ENCODE data around the gene CMPK2.

DNA sequence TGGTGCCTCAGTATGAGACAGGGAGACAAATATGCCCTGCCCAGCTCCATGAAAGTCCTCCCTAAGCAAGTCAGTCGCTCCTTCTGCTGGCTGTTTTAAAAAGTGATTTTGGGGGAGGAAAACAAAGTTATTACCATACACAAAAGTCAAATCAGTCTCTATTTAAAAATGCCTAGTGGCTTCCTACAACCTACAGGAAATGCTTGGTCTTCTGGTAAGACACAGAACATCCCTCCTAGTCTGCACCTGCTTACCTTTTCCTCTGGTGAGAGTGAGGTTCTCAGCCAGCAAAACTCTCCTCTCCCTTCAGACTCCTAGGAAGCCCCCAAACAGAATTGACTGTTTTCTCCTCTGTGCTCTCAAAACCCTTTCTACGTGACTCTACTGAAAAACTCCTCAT, 13.5 kb downstream of the CMPK2 start:
- TF ChIP-seq, protein P1, sequence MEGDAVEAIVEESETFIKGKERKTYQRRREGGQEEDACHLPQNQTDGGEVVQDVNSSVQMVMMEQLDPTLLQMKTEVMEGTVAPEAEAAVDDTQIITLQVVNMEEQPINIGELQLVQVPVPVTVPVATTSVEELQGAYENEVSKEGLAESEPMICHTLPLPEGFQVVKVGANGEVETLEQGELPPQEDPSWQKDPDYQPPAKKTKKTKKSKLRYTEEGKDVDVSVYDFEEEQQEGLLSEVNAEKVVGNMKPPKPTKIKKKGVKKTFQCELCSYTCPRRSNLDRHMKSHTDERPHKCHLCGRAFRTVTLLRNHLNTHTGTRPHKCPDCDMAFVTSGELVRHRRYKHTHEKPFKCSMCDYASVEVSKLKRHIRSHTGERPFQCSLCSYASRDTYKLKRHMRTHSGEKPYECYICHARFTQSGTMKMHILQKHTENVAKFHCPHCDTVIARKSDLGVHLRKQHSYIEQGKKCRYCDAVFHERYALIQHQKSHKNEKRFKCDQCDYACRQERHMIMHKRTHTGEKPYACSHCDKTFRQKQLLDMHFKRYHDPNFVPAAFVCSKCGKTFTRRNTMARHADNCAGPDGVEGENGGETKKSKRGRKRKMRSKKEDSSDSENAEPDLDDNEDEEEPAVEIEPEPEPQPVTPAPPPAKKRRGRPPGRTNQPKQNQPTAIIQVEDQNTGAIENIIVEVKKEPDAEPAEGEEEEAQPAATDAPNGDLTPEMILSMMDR (IDR thresholded peaks at IDR 0.05), result no peak
- TF ChIP-seq POLR2AphosphoS5 (IDR thresholded peaks at IDR 0.05; ENCODE audit: low read depth, low read length) (no peak), TAF1 (IDR thresholded peaks at IDR 0.05; ENCODE audit: borderline replicate concordance, low read depth, low read length) (no peak), TEAD4 (IDR thresholded peaks at IDR 0.05; ENCODE audit: borderline replicate concordance, insufficient read depth) (no peak), GABPA (IDR thresholded peaks at IDR 0.05; ENCODE audit: low read depth) (no peak), CHD2 (IDR thresholded peaks at IDR 0.05; ENCODE audit: low read length, partially characterized antibody) (no peak), RAD21 (IDR thresholded peaks at IDR 0.05; ENCODE audit: low read length) (no peak), EZH2phosphoT487 (IDR thresholded peaks at IDR 0.05; ENCODE audit: borderline replicate concordance, low read depth) (no peak), EP300 (IDR thresholded peaks at IDR 0.05; ENCODE audit: borderline replicate concordance in 1 of 2, low read depth in 1 of 2, low read length in 1 of 2) (no peak), YY1 (IDR thresholded peaks at IDR 0.05; ENCODE audit: low read depth) (no peak)
- TF ChIP-seq, protein P2, sequence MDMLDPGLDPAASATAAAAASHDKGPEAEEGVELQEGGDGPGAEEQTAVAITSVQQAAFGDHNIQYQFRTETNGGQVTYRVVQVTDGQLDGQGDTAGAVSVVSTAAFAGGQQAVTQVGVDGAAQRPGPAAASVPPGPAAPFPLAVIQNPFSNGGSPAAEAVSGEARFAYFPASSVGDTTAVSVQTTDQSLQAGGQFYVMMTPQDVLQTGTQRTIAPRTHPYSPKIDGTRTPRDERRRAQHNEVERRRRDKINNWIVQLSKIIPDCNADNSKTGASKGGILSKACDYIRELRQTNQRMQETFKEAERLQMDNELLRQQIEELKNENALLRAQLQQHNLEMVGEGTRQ (IDR thresholded peaks at IDR 0.05; ENCODE audit: borderline replicate concordance, low read depth, low read length), result no peak
- TF ChIP-seq, protein P3, sequence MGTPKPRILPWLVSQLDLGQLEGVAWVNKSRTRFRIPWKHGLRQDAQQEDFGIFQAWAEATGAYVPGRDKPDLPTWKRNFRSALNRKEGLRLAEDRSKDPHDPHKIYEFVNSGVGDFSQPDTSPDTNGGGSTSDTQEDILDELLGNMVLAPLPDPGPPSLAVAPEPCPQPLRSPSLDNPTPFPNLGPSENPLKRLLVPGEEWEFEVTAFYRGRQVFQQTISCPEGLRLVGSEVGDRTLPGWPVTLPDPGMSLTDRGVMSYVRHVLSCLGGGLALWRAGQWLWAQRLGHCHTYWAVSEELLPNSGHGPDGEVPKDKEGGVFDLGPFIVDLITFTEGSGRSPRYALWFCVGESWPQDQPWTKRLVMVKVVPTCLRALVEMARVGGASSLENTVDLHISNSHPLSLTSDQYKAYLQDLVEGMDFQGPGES (IDR thresholded peaks at IDR 0.05; ENCODE audit: low read depth, low read length), result no peak

Measured in SK-N-SH (cell line).